SK-N-MC (cell line): ENCODE results near the gene CNRIP1.

ENCODE experiments used
- EZH2 ChIP-seq: fragments of 200-600 bp; sonication (generic); IDR thresholded peaks from one replicate; pipeline ENCODE4 v1.6.1; 2017; ENCODE audit warnings: antibody characterized with exemption
- POLR2AphosphoS5 ChIP-seq: IDR thresholded peaks from 2 replicates; pipeline ENCODE4 v1.6.1; 2012; ENCODE audit warnings: mild to moderate bottlenecking, low read depth, low read length, borderline replicate concordance

- TF ChIP-seq POLR2AphosphoS5 (no peak), EZH2 (no peak)
Observed at GRCh38 chr2:68258851-68259250, 60.9 kb downstream of the CNRIP1 start.
